ENCODE results near the gene SEC14L1.

DNA sequence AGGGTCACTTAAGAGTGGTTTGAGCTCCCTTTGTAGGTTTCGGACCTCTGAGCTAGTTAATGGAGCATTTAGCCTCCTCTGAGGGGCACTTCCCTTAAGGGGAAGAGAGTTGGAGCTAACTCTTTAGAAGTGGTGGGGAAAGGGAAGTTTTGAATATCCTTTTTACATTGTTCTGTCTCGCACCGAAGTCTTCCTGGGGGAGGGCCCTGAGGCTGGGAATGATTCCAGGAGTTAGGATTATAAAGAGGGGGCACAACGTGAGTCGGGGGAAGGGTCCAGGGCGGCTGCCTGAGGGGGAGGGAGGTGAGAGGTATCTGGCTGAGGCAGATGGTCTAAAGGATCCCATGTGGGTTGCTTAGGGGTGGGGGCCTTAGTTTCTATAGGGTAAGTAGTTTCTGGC lies 32.3 kb downstream of the SEC14L1 start:
- TF ChIP-seq, protein P1, sequence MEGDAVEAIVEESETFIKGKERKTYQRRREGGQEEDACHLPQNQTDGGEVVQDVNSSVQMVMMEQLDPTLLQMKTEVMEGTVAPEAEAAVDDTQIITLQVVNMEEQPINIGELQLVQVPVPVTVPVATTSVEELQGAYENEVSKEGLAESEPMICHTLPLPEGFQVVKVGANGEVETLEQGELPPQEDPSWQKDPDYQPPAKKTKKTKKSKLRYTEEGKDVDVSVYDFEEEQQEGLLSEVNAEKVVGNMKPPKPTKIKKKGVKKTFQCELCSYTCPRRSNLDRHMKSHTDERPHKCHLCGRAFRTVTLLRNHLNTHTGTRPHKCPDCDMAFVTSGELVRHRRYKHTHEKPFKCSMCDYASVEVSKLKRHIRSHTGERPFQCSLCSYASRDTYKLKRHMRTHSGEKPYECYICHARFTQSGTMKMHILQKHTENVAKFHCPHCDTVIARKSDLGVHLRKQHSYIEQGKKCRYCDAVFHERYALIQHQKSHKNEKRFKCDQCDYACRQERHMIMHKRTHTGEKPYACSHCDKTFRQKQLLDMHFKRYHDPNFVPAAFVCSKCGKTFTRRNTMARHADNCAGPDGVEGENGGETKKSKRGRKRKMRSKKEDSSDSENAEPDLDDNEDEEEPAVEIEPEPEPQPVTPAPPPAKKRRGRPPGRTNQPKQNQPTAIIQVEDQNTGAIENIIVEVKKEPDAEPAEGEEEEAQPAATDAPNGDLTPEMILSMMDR (IDR thresholded peaks at IDR 0.05; ENCODE audit: borderline replicate concordance, extremely low read depth, low read length, poor library complexity, severe bottlenecking): no peak
- no peak for TF ChIP-seq EZH2 (IDR thresholded peaks at IDR 0.05; ENCODE audit: borderline replicate concordance, low read depth, low read length, severe bottlenecking)
